Colonic mucosa (tissue), 4 donors: Measurements from ENCODE around the gene OR1S1. TPM values are rescaled to one million over a fixed set of nuclear protein-coding genes. Genes with fewer than 3 reads are reported as not detected.
A peak's percentile ranks its signal among the peaks of the same experiment; 100 is the strongest.

Experiments
- DNase-seq: peaks from one replicate; pipeline ENCODE4 v3.0.0-alpha.2; 2020
- H3K27ac ChIP-seq: fragments of 200-600 bp; one replicate; pipeline ENCODE4 v1.8.0; 2021
- H3K27me3 ChIP-seq: fragments of 200-600 bp; one replicate; pipeline ENCODE4 v1.8.0; 2021
- H3K36me3 ChIP-seq: fragments of 200-600 bp; one replicate; pipeline ENCODE4 v1.8.0; 2021
- H3K4me1 ChIP-seq: fragments of 200-600 bp; one replicate; pipeline ENCODE4 v1.8.0; 2021; ENCODE audit warnings: mild to moderate bottlenecking
- H3K4me3 ChIP-seq: fragments of 200-600 bp; one replicate; pipeline ENCODE4 v1.8.0; 2021
- H3K9ac ChIP-seq, 2 donors: one replicate each; pipeline ENCODE4 v1.7.0; 2013; ENCODE audit warnings: control low read depth in 2 of 2, low read depth in 2 of 2, low read length in 2 of 2
- H3K9me3 ChIP-seq: fragments of 200-600 bp; one replicate; pipeline ENCODE4 v1.8.0; 2021
- intact Hi-C: fragments of 100-400 bp; cut with DNase I; formaldehyde crosslinking; loops from one replicate; pipeline ENCODE4 v1.14.1; 2022
- total RNA-seq, 2 donors: library from RNA; stranded (reverse); fragmentation: NEBNext Ultra II Directional in 1 of 2; extraction: Animal tissue kit (Norgen Biotek cat#: 25700) in 1 of 2; gene quantifications; one replicate each; pipeline ENCODE4 v1.2.1, GENCODE V29; 2021
- TF ChIP-seq, protein P1 (sequence below): fragments of 200-600 bp; IDR thresholded peaks from one replicate; pipeline ENCODE4 v1.8.0; 2022; ENCODE audit warnings: antibody characterized with exemption, mild to moderate bottlenecking
- donor health status: healthy.
- donor health status: DM: no; HTN: no; CAD: no.
- donor health status: DM: no; HTN: no; CAD: no.

The OR1S1 gene
- total RNA-seq, 2 donors from 2014 or later, result not detected

GRCh38 chr11:58179648-58180047 is 32.9 kb upstream of the OR1S1 start:
- intact Hi-C loops, result no loop called here
- no peak overlapping the region for H3K4me3 ChIP-seq
- H3K36me3 ChIP-seq, result no peaks in the 10 kb centered on the region
- H3K9ac ChIP-seq, result no peak overlapping the region
- DNase-seq, result no peak
- no peaks in the 10 kb centered on the region for H3K4me1 ChIP-seq
- no peak overlapping the region for H3K27ac ChIP-seq
- H3K9me3 ChIP-seq, result no peaks in the 10 kb centered on the region
- H3K27me3 ChIP-seq, result no peaks in the 10 kb centered on the region
- TF ChIP-seq, protein P1, sequence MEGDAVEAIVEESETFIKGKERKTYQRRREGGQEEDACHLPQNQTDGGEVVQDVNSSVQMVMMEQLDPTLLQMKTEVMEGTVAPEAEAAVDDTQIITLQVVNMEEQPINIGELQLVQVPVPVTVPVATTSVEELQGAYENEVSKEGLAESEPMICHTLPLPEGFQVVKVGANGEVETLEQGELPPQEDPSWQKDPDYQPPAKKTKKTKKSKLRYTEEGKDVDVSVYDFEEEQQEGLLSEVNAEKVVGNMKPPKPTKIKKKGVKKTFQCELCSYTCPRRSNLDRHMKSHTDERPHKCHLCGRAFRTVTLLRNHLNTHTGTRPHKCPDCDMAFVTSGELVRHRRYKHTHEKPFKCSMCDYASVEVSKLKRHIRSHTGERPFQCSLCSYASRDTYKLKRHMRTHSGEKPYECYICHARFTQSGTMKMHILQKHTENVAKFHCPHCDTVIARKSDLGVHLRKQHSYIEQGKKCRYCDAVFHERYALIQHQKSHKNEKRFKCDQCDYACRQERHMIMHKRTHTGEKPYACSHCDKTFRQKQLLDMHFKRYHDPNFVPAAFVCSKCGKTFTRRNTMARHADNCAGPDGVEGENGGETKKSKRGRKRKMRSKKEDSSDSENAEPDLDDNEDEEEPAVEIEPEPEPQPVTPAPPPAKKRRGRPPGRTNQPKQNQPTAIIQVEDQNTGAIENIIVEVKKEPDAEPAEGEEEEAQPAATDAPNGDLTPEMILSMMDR, result no peak

GRCh38 chr11:58186938-58187337 is 25.6 kb upstream of the OR1S1 start:
- intact Hi-C loops, result no loop called here
- no peak for DNase-seq
- no peaks in the 10 kb centered on the region for H3K36me3 ChIP-seq
- TF ChIP-seq, protein P1, result no peak
- H3K9me3 ChIP-seq, result no peaks in the 10 kb centered on the region
- no peaks in the 10 kb centered on the region for H3K27me3 ChIP-seq
- no peak overlapping the region for H3K4me3 ChIP-seq
- H3K27ac ChIP-seq, result no peak overlapping the region
- no peak overlapping the region for H3K9ac ChIP-seq
- H3K4me1 ChIP-seq, result no peaks in the 10 kb centered on the region

DNA sequence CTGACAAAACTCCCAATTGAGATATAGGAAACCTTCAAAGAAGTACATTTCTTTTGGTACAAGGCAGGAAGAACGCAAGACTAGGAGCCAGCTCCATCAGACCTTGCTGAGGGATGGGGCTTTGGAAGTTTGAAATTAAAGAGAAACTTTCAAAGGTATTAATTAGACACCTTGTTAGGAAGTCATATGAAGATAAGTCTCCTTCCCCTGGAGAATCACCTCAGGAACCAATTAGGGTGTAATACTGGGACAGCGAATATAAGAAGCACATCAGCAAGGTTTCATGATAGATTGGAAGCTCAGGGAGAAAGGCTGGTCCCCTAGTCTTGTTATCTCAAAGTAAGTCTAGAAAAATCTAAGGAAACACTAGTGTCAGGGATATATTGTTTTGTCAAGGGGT is 23.8 kb upstream of the OR1S1 start, which contains the start of gene OR9Q2:
Gene OR9Q2 (plus strand): TSS at position 301 of the 400 bp plus-strand sequence. CDS start 1,421 bp downstream, outside the sequence.
- intact Hi-C loops, result no loop called here
- Histone ChIP-seq H3K27ac (no peak within 1 kb of the TSS), H3K4me1 (no peaks in the 10 kb centered on the region), H3K27me3 (no peaks in the 10 kb centered on the region), H3K9ac (no peak within 1 kb of the TSS), H3K4me3 (no peak within 1 kb of the TSS), H3K9me3 (no peaks in the 10 kb centered on the region), H3K36me3 (no peaks in the 10 kb centered on the region)
- no peak for DNase-seq
- TF ChIP-seq, protein P1, result no peak

GRCh38 chr11:58192229-58192628 is 20.3 kb upstream of the OR1S1 start:
- no peaks in the 10 kb centered on the region for H3K27me3 ChIP-seq
- H3K9me3 ChIP-seq, result no peaks in the 10 kb centered on the region
- H3K27ac ChIP-seq, result peak overlapping the region; percentile 77
- H3K4me3 ChIP-seq, result no peak overlapping the region
- H3K4me1 ChIP-seq, result no peaks in the 10 kb centered on the region
- peak; percentile 68 for DNase-seq
- TF ChIP-seq, protein P1, result no peak
- no peaks in the 10 kb centered on the region for H3K36me3 ChIP-seq
- no peak overlapping the region for H3K9ac ChIP-seq
- intact Hi-C loops, result no loop called here

DNA sequence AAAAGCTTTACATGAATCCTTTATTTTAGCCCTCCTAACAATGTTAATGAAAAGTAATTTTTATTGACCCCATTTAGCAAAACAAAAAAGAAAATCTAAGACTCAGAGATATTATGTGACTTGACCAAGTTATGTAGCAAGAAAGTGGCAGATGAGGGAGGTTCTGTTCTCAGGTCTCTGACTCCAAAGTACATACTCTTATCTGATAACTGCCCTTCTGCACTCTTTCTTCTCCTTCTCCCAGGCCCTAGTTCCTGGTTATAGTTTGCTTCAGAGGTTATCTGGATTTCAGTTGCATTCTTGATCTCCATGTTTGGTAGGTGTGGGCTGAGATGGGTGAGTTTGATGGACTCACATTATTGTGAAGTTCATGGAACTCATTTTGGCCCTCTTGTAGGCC is 19.1 kb upstream of the OR1S1 start:
- H3K27ac ChIP-seq, result peak overlapping the region; percentile 77
- H3K9ac ChIP-seq, result peak overlapping the region in 1 of 2 donors; percentile 7
- H3K9me3 ChIP-seq, result no peaks in the 10 kb centered on the region
- DNase-seq, result peak; percentile 39
- no peaks in the 10 kb centered on the region for H3K27me3 ChIP-seq
- intact Hi-C loops, result no loop called here
- H3K36me3 ChIP-seq, result no peaks in the 10 kb centered on the region
- H3K4me1 ChIP-seq, result no peaks in the 10 kb centered on the region
- no peak overlapping the region for H3K4me3 ChIP-seq
- TF ChIP-seq, protein P1, result no peak
